ENCODE data around the gene TMEFF1.

DNA sequence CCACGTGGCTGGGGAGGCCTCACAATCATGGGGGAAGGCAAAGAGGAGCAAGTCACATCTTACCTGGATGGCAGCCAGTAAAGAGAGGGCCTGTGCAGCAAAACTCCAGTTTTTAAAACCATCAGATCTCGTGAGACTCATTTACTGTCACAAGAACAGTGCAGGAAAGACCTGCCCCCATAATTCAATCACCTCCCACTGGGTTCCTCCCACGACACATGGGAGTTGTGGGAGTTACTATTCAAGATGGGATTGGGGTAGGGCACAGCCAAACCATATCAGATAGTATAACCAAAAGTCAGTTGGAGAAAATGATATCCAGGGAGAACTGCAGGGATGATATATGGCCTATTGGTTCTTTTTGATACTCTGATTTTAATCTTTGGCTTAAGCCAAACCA is 94.9 kb downstream of the TMEFF1 start:
- TF ChIP-seq, protein P1, sequence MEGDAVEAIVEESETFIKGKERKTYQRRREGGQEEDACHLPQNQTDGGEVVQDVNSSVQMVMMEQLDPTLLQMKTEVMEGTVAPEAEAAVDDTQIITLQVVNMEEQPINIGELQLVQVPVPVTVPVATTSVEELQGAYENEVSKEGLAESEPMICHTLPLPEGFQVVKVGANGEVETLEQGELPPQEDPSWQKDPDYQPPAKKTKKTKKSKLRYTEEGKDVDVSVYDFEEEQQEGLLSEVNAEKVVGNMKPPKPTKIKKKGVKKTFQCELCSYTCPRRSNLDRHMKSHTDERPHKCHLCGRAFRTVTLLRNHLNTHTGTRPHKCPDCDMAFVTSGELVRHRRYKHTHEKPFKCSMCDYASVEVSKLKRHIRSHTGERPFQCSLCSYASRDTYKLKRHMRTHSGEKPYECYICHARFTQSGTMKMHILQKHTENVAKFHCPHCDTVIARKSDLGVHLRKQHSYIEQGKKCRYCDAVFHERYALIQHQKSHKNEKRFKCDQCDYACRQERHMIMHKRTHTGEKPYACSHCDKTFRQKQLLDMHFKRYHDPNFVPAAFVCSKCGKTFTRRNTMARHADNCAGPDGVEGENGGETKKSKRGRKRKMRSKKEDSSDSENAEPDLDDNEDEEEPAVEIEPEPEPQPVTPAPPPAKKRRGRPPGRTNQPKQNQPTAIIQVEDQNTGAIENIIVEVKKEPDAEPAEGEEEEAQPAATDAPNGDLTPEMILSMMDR (IDR thresholded peaks at IDR 0.05; ENCODE audit: insufficient read depth, low read depth, low read length) = no peak
- TF ChIP-seq EZH2 (IDR thresholded peaks at IDR 0.05; ENCODE audit: insufficient read depth, low read length) = no peak

Measured in astrocyte (in vitro differentiated cells and primary cell).